SU-DHL-6 (cell line): ENCODE measurements around the gene POU3F3.

Source experiments
- EZH2phosphoT487 ChIP-seq: fragments of 200-600 bp; sonication (generic), shearing (Covaris generic); conservative IDR thresholded peaks from 2 replicates; pipeline ENCODE4 v1.6.1; 2018; ENCODE audit warnings: mild to moderate bottlenecking, antibody characterized with exemption, low read length, moderate library complexity, mixed read lengths
- TF ChIP-seq, protein P1 (sequence below): fragments of 200-600 bp; sonication (generic); IDR thresholded peaks from one replicate; pipeline ENCODE4 v1.5.1; 2017; ENCODE audit warnings: antibody characterized with exemption, mild to moderate bottlenecking, low read length, moderate library complexity; ENCODE audit not compliant: insufficient read depth, poor library complexity, severe bottlenecking

DNA sequence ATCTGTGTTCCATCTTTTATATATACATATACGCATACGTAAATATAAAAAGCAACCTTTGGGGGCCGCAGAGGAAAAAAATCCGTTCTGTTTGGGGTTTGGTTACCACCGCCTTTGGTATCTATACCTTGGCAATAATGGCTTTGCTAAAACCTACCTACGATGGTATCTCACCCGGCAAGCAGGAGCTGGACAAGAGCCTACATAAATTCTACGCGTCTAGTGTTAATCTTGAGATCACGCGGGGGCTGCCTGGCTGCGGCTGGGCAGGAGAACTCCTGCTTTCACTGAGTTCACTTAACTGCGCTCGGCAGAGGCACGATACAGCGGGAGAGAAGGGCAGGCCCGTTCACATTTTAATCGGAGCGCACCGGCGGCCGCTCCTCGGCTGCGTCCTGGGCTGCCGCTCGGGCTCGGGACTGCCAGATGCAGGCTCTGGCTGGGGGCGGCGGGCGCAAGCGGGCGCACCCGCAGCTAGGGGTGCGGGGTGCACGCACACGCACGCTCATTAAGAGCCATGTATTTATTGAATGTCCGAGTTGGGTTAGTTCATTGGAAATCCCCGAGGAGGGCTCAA lies 1.7 kb upstream of the POU3F3 start:
- TF ChIP-seq, protein P1, sequence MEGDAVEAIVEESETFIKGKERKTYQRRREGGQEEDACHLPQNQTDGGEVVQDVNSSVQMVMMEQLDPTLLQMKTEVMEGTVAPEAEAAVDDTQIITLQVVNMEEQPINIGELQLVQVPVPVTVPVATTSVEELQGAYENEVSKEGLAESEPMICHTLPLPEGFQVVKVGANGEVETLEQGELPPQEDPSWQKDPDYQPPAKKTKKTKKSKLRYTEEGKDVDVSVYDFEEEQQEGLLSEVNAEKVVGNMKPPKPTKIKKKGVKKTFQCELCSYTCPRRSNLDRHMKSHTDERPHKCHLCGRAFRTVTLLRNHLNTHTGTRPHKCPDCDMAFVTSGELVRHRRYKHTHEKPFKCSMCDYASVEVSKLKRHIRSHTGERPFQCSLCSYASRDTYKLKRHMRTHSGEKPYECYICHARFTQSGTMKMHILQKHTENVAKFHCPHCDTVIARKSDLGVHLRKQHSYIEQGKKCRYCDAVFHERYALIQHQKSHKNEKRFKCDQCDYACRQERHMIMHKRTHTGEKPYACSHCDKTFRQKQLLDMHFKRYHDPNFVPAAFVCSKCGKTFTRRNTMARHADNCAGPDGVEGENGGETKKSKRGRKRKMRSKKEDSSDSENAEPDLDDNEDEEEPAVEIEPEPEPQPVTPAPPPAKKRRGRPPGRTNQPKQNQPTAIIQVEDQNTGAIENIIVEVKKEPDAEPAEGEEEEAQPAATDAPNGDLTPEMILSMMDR = no peak
- no peak for TF ChIP-seq EZH2phosphoT487
